ENCODE results near the gene CCN2. TPM values are rescaled to one million over a fixed set of nuclear protein-coding genes. Genes with fewer than 3 reads are reported as not detected.

Gene CCN2
- total RNA-seq, 1 donor from 2014 or later = 683 TPM

GRCh38 chr6:131981624-131981978 lies 30.4 kb upstream of the CCN2 start:
- Mint-ChIP-seq H3K27me3 (ENCODE audit: low read depth) (no peaks in the 10 kb centered on the region), H3K4me3 (no peak overlapping the region), H3K36me3 (no peaks in the 10 kb centered on the region), H3K27ac (no peak overlapping the region), H3K9me3 (no peaks in the 10 kb centered on the region), H3K4me1 (peaks cover 12% of the 10 kb centered on the region)
- DNase-seq (ENCODE audit: low spot score in 2 of 2, unreplicated experiment in 2 of 2) = no peak
- no peak for TF ChIP-seq CTCF (IDR thresholded peaks at IDR 0.05; ENCODE audit: unreplicated experiment)

GRCh38 chr6:131980791-131981623 lies 29.8 kb upstream of the CCN2 start:
- Mint-ChIP-seq H3K4me3 (no peak overlapping the region), H3K4me1 (peaks cover 13% of the 10 kb centered on the region), H3K27ac (no peak overlapping the region), H3K9me3 (no peaks in the 10 kb centered on the region), H3K27me3 (ENCODE audit: low read depth) (no peaks in the 10 kb centered on the region), H3K36me3 (no peaks in the 10 kb centered on the region)
- TF ChIP-seq CTCF (IDR thresholded peaks at IDR 0.05; ENCODE audit: unreplicated experiment) = no peak
- DNase-seq (ENCODE audit: low spot score in 2 of 2, unreplicated experiment in 2 of 2) = no peak

GRCh38 chr6:131980338-131980790 lies 29.2 kb upstream of the CCN2 start:
- no peak for DNase-seq (ENCODE audit: low spot score in 2 of 2, unreplicated experiment in 2 of 2)
- no peak overlapping the region for H3K4me3 Mint-ChIP-seq
- H3K36me3 Mint-ChIP-seq = no peaks in the 10 kb centered on the region
- H3K27me3 Mint-ChIP-seq (ENCODE audit: low read depth) = no peaks in the 10 kb centered on the region
- H3K9me3 Mint-ChIP-seq = no peaks in the 10 kb centered on the region
- H3K27ac Mint-ChIP-seq = no peak overlapping the region
- TF ChIP-seq CTCF (IDR thresholded peaks at IDR 0.05; ENCODE audit: unreplicated experiment) = no peak
- H3K4me1 Mint-ChIP-seq = peaks cover 13% of the 10 kb centered on the region

- no peak for DNase-seq (ENCODE audit: low spot score in 2 of 2, unreplicated experiment in 2 of 2)
- H3K4me1 Mint-ChIP-seq = peaks cover 13% of the 10 kb centered on the region
- H3K27me3 Mint-ChIP-seq (ENCODE audit: low read depth) = no peaks in the 10 kb centered on the region
- no peak for TF ChIP-seq CTCF (IDR thresholded peaks at IDR 0.05; ENCODE audit: unreplicated experiment)
- H3K27ac Mint-ChIP-seq = no peak overlapping the region
- H3K36me3 Mint-ChIP-seq = no peaks in the 10 kb centered on the region
- no peak overlapping the region for H3K4me3 Mint-ChIP-seq
- H3K9me3 Mint-ChIP-seq = no peaks in the 10 kb centered on the region
Observed at GRCh38 chr6:131979515-131980337, 28.6 kb upstream of the CCN2 start.

GRCh38 chr6:131978522-131978921 lies 27.4 kb upstream of the CCN2 start:
- Mint-ChIP-seq H3K27ac (no peak overlapping the region), H3K4me3 (no peak overlapping the region), H3K27me3 (ENCODE audit: low read depth) (no peaks in the 10 kb centered on the region), H3K4me1 (peaks cover 13% of the 10 kb centered on the region), H3K9me3 (no peaks in the 10 kb centered on the region), H3K36me3 (no peaks in the 10 kb centered on the region)
- DNase-seq (ENCODE audit: low spot score in 2 of 2, unreplicated experiment in 2 of 2) = no peak
- TF ChIP-seq CTCF (IDR thresholded peaks at IDR 0.05; ENCODE audit: unreplicated experiment) = no peak
